CD4-positive, alpha-beta T cell (primary cell): ENCODE results near the gene RPL7L1. TPM values are rescaled to one million over a fixed set of nuclear protein-coding genes. Genes with fewer than 3 reads are reported as not detected.

Source experiments
- ATAC-seq: fragments of 200-7000 bp; cut with Tn5 transposase; one replicate; pipeline ENCODE4 v1.10.0; 2022; ENCODE audit warnings: mild to moderate bottlenecking; ENCODE audit not compliant: poor library complexity
- CTCF ChIA-PET: fragments of 350-600 bp; sonication (Branson Sonifier 250); formaldehyde crosslinking; loops from one replicate; lab custom pipeline; 2021; ENCODE audit warnings: antibody characterized with exemption, inconsistent platforms; lab: Charles Lee
- POLR2A ChIA-PET: fragments of 350-600 bp; sonication (Branson Sonifier 250); formaldehyde crosslinking; loops from one replicate; lab custom pipeline; 2021; ENCODE audit warnings: antibody characterized with exemption, inconsistent platforms; lab: Charles Lee
- DNase-seq, 14 experiments: peaks; one replicate each; pipeline ENCODE4 v3.0.0-alpha.2; 2013 to 2020; ENCODE audit warnings: mixed read lengths in 2 of 14
- H3K27ac ChIP-seq, 2 donors: one replicate each; pipeline versions ENCODE4 v1.5.1 to v1.7.0; 2013; ENCODE audit warnings: low read length in 2 of 2, low read depth in 1 of 2, mild to moderate bottlenecking in 1 of 2
- H3K27me3 ChIP-seq, 2 experiments: 1 replicate in 1 of 2; 2 replicates in 1 of 2; pipeline versions ENCODE4 v1.6.1 to v1.7.0; 2013; ENCODE audit warnings: low read length in 2 of 2, control low read depth in 1 of 2, mild to moderate bottlenecking in 1 of 2, moderate library complexity in 1 of 2; ENCODE audit not compliant: insufficient read depth in 2 of 2, control insufficient read depth in 1 of 2
- H3K36me3 ChIP-seq: one replicate; pipeline ENCODE4 v1.6.1; 2013; ENCODE audit warnings: low read length, control low read depth; ENCODE audit not compliant: insufficient read depth
- H3K4me1 ChIP-seq: one replicate; pipeline ENCODE4 v1.6.1; 2013; ENCODE audit warnings: low read length, control low read depth; ENCODE audit not compliant: insufficient read depth
- H3K4me3 ChIP-seq: one replicate; pipeline ENCODE4 v1.5.1; 2013; ENCODE audit warnings: mild to moderate bottlenecking, low read length, moderate library complexity
- H3K9me3 ChIP-seq, 2 experiments: 1 replicate in 1 of 2; 2 replicates in 1 of 2; pipeline versions ENCODE4 v1.6.1 to v1.7.0; 2013; ENCODE audit warnings: low read length in 2 of 2, mild to moderate bottlenecking in 2 of 2, control low read depth in 1 of 2, moderate library complexity in 1 of 2; ENCODE audit not compliant: control insufficient read depth in 1 of 2, insufficient read depth in 1 of 2
- H3K27ac Mint-ChIP-seq: one replicate; pipeline ENCODE4 v1.8.0; 2020; ENCODE audit warnings: mixed read lengths
- H3K27me3 Mint-ChIP-seq: one replicate; pipeline ENCODE4 v1.8.0; 2021; ENCODE audit warnings: mixed read lengths
- H3K36me3 Mint-ChIP-seq: one replicate; pipeline ENCODE4 v1.8.0; 2021; ENCODE audit warnings: low read depth, mixed read lengths
- H3K4me1 Mint-ChIP-seq: one replicate; pipeline ENCODE4 v1.8.0; 2021; ENCODE audit warnings: low read depth, mixed read lengths
- H3K4me3 Mint-ChIP-seq: one replicate; pipeline ENCODE4 v1.8.0; 2020; ENCODE audit warnings: mild to moderate bottlenecking, mixed read lengths
- H3K9me3 Mint-ChIP-seq: one replicate; pipeline ENCODE4 v1.8.0; 2020; ENCODE audit warnings: mixed read lengths
- CTCF ChIP-seq: fragments of 200-600 bp; IDR thresholded peaks from one replicate; pipeline ENCODE4 v1.8.0; 2022; ENCODE audit warnings: antibody characterized with exemption, mild to moderate bottlenecking
- intact Hi-C, 2 experiments: fragments of 100-400 bp; cut with DNase I in 1 of 2; cut with micrococcal nuclease in 1 of 2; formaldehyde crosslinking; loops; one replicate each; pipeline versions ENCODE4 v1.15.1 to v1.9.0; 2023 to 2025; cut with DNase I, micrococcal nuclease
- total RNA-seq, 174 experiments: library from RNA in 2 of 174; stranded (reverse) in 2 of 174; gene quantifications; one replicate each; pipeline ENCODE4 v1.2.3 and lab custom pipeline; 2021 to 2026

The RPL7L1 gene
- total RNA-seq, 2 experiments from 2014 or later, result 76.1 TPM

- ChIA-PET CTCF (no interaction called here), POLR2A (interaction anchor here (3.1 kb wide), 1 partner anchor 15 kb away, joined by 10 read pairs; the partner anchor contains the start of gene CNPY3)
- Mint-ChIP-seq H3K9me3 (no peaks in the 10 kb centered on the region), H3K4me3 (no peak overlapping the region), H3K36me3 (no peaks in the 10 kb centered on the region), H3K27me3 (peaks cover 18% of the 10 kb centered on the region), H3K4me1 (peaks cover 4% of the 10 kb centered on the region), H3K27ac (no peak overlapping the region)
- H3K4me3 ChIP-seq, result no peak overlapping the region
- H3K9me3 ChIP-seq, result no peaks in the 10 kb centered on the region
- intact Hi-C loops, result no loop called here
- DNase-seq (no peak), ATAC-seq (no peak)
- no peak for TF ChIP-seq CTCF
- H3K27me3 ChIP-seq, result peaks cover 7 to 10% of the 10 kb centered on the region in 2 experiments
- H3K36me3 ChIP-seq, result no peaks in the 10 kb centered on the region
- H3K4me1 ChIP-seq, result peaks cover 8% of the 10 kb centered on the region
- no peak overlapping the region for H3K27ac ChIP-seq
These were observed 35.1 kb downstream of the RPL7L1 start for GRCh38 chr6:42914546-42914945.

GRCh38 chr6:42915732-42916131 lies 36.3 kb downstream of the RPL7L1 start, which contains the start of gene PTCRA:
Gene PTCRA, plus strand, starts transcription at chr6:42916053. Its CDS starts 17 bp downstream, at chr6:42916070.
- Histone ChIP-seq H3K27me3 (peaks cover 7 to 10% of the 10 kb centered on the region in 2 experiments), H3K4me3 (no peak within 1 kb of the TSS), H3K27ac (no peak within 1 kb of the TSS), H3K4me1 (peaks cover 8% of the 10 kb centered on the region), H3K36me3 (no peaks in the 10 kb centered on the region), H3K9me3 (no peaks in the 10 kb centered on the region)
- intact Hi-C loops, result no loop called here
- no peak within 1 kb of the TSS for H3K27ac Mint-ChIP-seq
- TF ChIP-seq CTCF, result no peak
- peaks cover 4% of the 10 kb centered on the region for H3K4me1 Mint-ChIP-seq
- no peaks in the 10 kb centered on the region for H3K36me3 Mint-ChIP-seq
- no peak within 1 kb of the TSS for H3K4me3 Mint-ChIP-seq
- ChIA-PET CTCF (interaction anchor here (0.6 kb wide), 1 partner anchor 110 kb away, joined by 3 read pairs; no protein-coding TSS in a partner anchor), POLR2A (interaction anchor here (1.9 kb wide), 1 partner anchor 14 kb away, joined by 7 read pairs; the partner anchor contains the start of gene CNPY3)
- no peaks in the 10 kb centered on the region for H3K9me3 Mint-ChIP-seq
- peaks cover 18% of the 10 kb centered on the region for H3K27me3 Mint-ChIP-seq
- DNase-seq (no peak), ATAC-seq (no peak)

- no peak overlapping the region for H3K27ac Mint-ChIP-seq
- H3K36me3 Mint-ChIP-seq, result no peaks in the 10 kb centered on the region
- no peaks in the 10 kb centered on the region for H3K9me3 Mint-ChIP-seq
- Histone ChIP-seq H3K4me1 (peaks cover 6% of the 10 kb centered on the region), H3K27me3 (peaks cover 5 to 6% of the 10 kb centered on the region in 2 experiments), H3K4me3 (no peak overlapping the region), H3K9me3 (no peaks in the 10 kb centered on the region), H3K27ac (no peak overlapping the region), H3K36me3 (no peaks in the 10 kb centered on the region)
- ChIA-PET POLR2A (interaction anchor here (1.9 kb wide), 1 partner anchor 13 kb away, joined by 7 read pairs; the partner anchor contains the start of gene CNPY3), CTCF (no interaction called here)
- no peak for ATAC-seq
- peaks cover 14% of the 10 kb centered on the region for H3K27me3 Mint-ChIP-seq
- H3K4me1 Mint-ChIP-seq, result peaks cover under 1% of the 10 kb centered on the region
- TF ChIP-seq CTCF, result no peak
- intact Hi-C loops, result no loop called here
- no peak for DNase-seq
- H3K4me3 Mint-ChIP-seq, result no peak overlapping the region
These were observed 36.9 kb downstream of the RPL7L1 start for GRCh38 chr6:42916288-42916687.
